OCI-LY7 (cell line): ENCODE data around the gene PHF21B. TPM values are rescaled to one million over a fixed set of nuclear protein-coding genes. Genes with fewer than 3 reads are reported as not detected.
"Not testable (repeated sequence)": the region's sequence is repeated elsewhere in the genome, so short reads cannot be mapped to it uniquely, and the experiment has no call there.

Source experiments
- BruUV-seq: library from RNA; stranded (reverse); fragments of 400-500 nt; replicated peaks from 2 replicates; lab custom pipeline; 2021; lab: Mats Ljungman, UMichigan
- CTCF ChIA-PET: fragments of 300-600 bp; sonication (Branson Sonifier 250); formaldehyde crosslinking; loops from one replicate; lab custom pipeline; 2022; ENCODE audit warnings: antibody characterized with exemption; ENCODE audit not compliant: unreplicated experiment; lab: Charles Lee
- POLR2A ChIA-PET: fragments of 300-600 bp; sonication (Branson Sonifier 250); formaldehyde crosslinking; loops from one replicate; lab custom pipeline; 2022; ENCODE audit warnings: antibody characterized with exemption; lab: Charles Lee
- DNase-seq: peaks from one replicate; pipeline ENCODE4 v3.0.0-alpha.2; 2015; ENCODE audit warnings: low spot score
- H2AFZ ChIP-seq: fragments of 200-600 bp; sonication (generic), shearing (Covaris generic); 2 replicates; pipeline ENCODE4 v1.6.1; 2014; ENCODE audit warnings: mild to moderate bottlenecking, antibody characterized with exemption, low read length, moderate library complexity
- H3K27ac ChIP-seq: fragments of 200-600 bp; sonication (generic); 2 replicates; pipeline ENCODE4 v1.5.1; 2014; ENCODE audit warnings: mixed run types, low read depth, mild to moderate bottlenecking, moderate library complexity, low read length, inconsistent platforms; ENCODE audit not compliant: poor library complexity, severe bottlenecking
- H3K36me3 ChIP-seq: fragments of 200-600 bp; sonication (generic); 2 replicates; pipeline ENCODE4 v1.6.1; 2014; ENCODE audit warnings: mild to moderate bottlenecking, antibody characterized with exemption, low read length, moderate library complexity, mixed read lengths; ENCODE audit not compliant: insufficient read depth
- H3K4me1 ChIP-seq: fragments of 200-600 bp; sonication (generic); 2 replicates; pipeline ENCODE4 v1.5.1; 2014; ENCODE audit warnings: mild to moderate bottlenecking, low read length; ENCODE audit not compliant: insufficient read depth, poor library complexity, severe bottlenecking
- H3K4me2 ChIP-seq: fragments of 200-600 bp; sonication (generic); 2 replicates; pipeline ENCODE4 v1.6.1; 2014; ENCODE audit warnings: mild to moderate bottlenecking, low read length
- H3K4me3 ChIP-seq: fragments of 200-600 bp; sonication (generic); 2 replicates; pipeline ENCODE4 v1.5.1; 2014; ENCODE audit warnings: mild to moderate bottlenecking, low read depth, low read length; ENCODE audit not compliant: poor library complexity, severe bottlenecking
- H3K79me2 ChIP-seq: fragments of 200-600 bp; sonication (generic); 2 replicates; pipeline ENCODE4 v1.6.1; 2016; ENCODE audit warnings: low read depth, mild to moderate bottlenecking, low read length, moderate library complexity, mixed read lengths; ENCODE audit not compliant: insufficient read depth
- H3K9me2 ChIP-seq: fragments of 200-600 bp; sonication (generic); 2 replicates; pipeline ENCODE4 v1.6.1; 2016; ENCODE audit warnings: mild to moderate bottlenecking, low read length, mixed read lengths; ENCODE audit not compliant: insufficient read depth
- H3K9me3 ChIP-seq: fragments of 200-600 bp; sonication (generic); 2 replicates; pipeline ENCODE4 v1.6.1; 2014; ENCODE audit warnings: mild to moderate bottlenecking, mixed run types, low read length, mixed read lengths
- H4K20me1 ChIP-seq: fragments of 200-600 bp; sonication (generic); 2 replicates; pipeline ENCODE4 v1.6.1; 2014; ENCODE audit warnings: mild to moderate bottlenecking, antibody characterized with exemption, low read length, moderate library complexity, mixed read lengths; ENCODE audit not compliant: insufficient read depth
- CTCF ChIP-seq: fragments of 200-600 bp; sonication (generic); conservative IDR thresholded peaks from 2 replicates; pipeline ENCODE4 v1.5.1; 2014; ENCODE audit warnings: mild to moderate bottlenecking, antibody characterized with exemption, low read length, moderate library complexity, mixed read lengths
- EZH2phosphoT487 ChIP-seq: fragments of 200-600 bp; sonication (generic); IDR thresholded peaks from 2 replicates; pipeline ENCODE4 v1.6.1; 2018; ENCODE audit warnings: low read depth, borderline replicate concordance, mild to moderate bottlenecking, mixed run types, antibody characterized with exemption, low read length, moderate library complexity, mixed read lengths
- intact Hi-C: fragments of 100-400 bp; cut with micrococcal nuclease; formaldehyde crosslinking; loops from one replicate; pipeline ENCODE4 v1.10.0; 2022; ENCODE audit not compliant: unreplicated experiment
- total RNA-seq, 2 experiments: library from RNA; depleted of rRNA in 1 of 2; stranded (reverse); fragments of >200 nt in 1 of 2; shearing (Covaris generic) in 1 of 2; gene quantifications; 2 replicates each; pipeline ENCODE4 v1.2.3, GENCODE V29; 2014 to 2022

The PHF21B gene
- total RNA-seq, 2 experiments from 2014 or later, result 9.4 to 12.4 TPM

GRCh38 chr22:44924710-44925109 lies 85.1 kb downstream of the PHF21B start:
- POLR2A ChIA-PET, result no interaction called here
- H3K9me3 ChIP-seq, result no peaks in the 10 kb centered on the region
- no peak for TF ChIP-seq EZH2phosphoT487
- TF ChIP-seq CTCF, result no peak
- no peak overlapping the region for H2AFZ ChIP-seq
- H3K27ac ChIP-seq, result no peak overlapping the region
- no peak overlapping the region for H3K4me2 ChIP-seq
- no peaks in the 10 kb centered on the region for H3K79me2 ChIP-seq
- H3K36me3 ChIP-seq, result no peaks in the 10 kb centered on the region
- no peaks in the 10 kb centered on the region for H3K4me1 ChIP-seq
- no peaks in the 10 kb centered on the region for H4K20me1 ChIP-seq
- BruUV-seq, result no TSS peak
- H3K9me2 ChIP-seq, result no peaks in the 10 kb centered on the region
- H3K4me3 ChIP-seq, result no peak overlapping the region
- intact Hi-C loops, result no loop called here
- CTCF ChIA-PET, result no interaction called here
- no peak for DNase-seq

GRCh38 chr22:44924098-44924497 lies 85.7 kb downstream of the PHF21B start:
- no TSS peak for BruUV-seq
- POLR2A ChIA-PET, result no interaction called here

GRCh38 chr22:44921766-44922165 lies 88.0 kb downstream of the PHF21B start:
- H3K4me1 ChIP-seq, H3K4me3 ChIP-seq, DNase-seq, H2AFZ ChIP-seq, H3K9me2 ChIP-seq, H3K27ac ChIP-seq, BruUV-seq, H4K20me1 ChIP-seq, CTCF ChIA-PET, intact Hi-C loops, H3K79me2 ChIP-seq, H3K9me3 ChIP-seq, H3K36me3 ChIP-seq, H3K4me2 ChIP-seq, POLR2A ChIA-PET: not testable (repeated sequence)

More at GRCh38 chr22:44924098-44924497, 85.7 kb downstream of the PHF21B start:
- H3K9me2 ChIP-seq, result no peaks in the 10 kb centered on the region
- no peaks in the 10 kb centered on the region for H3K79me2 ChIP-seq
- H3K36me3 ChIP-seq, result no peaks in the 10 kb centered on the region
- CTCF ChIA-PET, result no interaction called here
- no peak overlapping the region for H3K4me3 ChIP-seq
- no peak for DNase-seq
- no peak overlapping the region for H3K4me2 ChIP-seq
- H3K4me1 ChIP-seq, result no peaks in the 10 kb centered on the region
- no peaks in the 10 kb centered on the region for H4K20me1 ChIP-seq
- intact Hi-C loops, result no loop called here
- TF ChIP-seq CTCF (no peak), EZH2phosphoT487 (no peak)
- H3K9me3 ChIP-seq, result no peaks in the 10 kb centered on the region
- no peak overlapping the region for H3K27ac ChIP-seq
- no peak overlapping the region for H2AFZ ChIP-seq
